HEK293 (cell line): ENCODE results near the gene POLR2L.
A peak's percentile ranks its signal among the peaks of the same experiment; 100 is the strongest.

Source experiments
- CTCF ChIA-PET: fragments of 350-600 bp; formaldehyde crosslinking; extraction: SDS; loops from one replicate; lab custom pipeline; 2021; ENCODE audit warnings: antibody characterized with exemption; lab: Yijun Ruan, JAX
- POLR2A ChIA-PET: fragments of 300-600 bp; formaldehyde crosslinking; extraction: SDS; loops from one replicate; lab custom pipeline; 2020; ENCODE audit warnings: antibody characterized with exemption, inconsistent platforms; lab: Yijun Ruan, JAX
- H3K27ac ChIP-seq: fragments of 200-500 bp; sonication (Bioruptor generic); 2 replicates; pipeline ENCODE4 v1.5.1; 2014; ENCODE audit warnings: low read depth, low read length, control low read depth, inconsistent platforms; ENCODE audit errors: extremely low read depth
- H3K36me3 ChIP-seq, 2 experiments: fragments of 200-500 bp in 1 of 2; sonication (Bioruptor generic) in 1 of 2; 1 replicate in 1 of 2; 2 replicates in 1 of 2; pipeline ENCODE4 v1.5.1; 2014 to 2017; ENCODE audit warnings: inconsistent platforms in 2 of 2, low read length in 2 of 2; ENCODE audit not compliant: control insufficient read depth in 2 of 2, insufficient read depth in 1 of 2
- H3K4me1 ChIP-seq: fragments of 200-500 bp; sonication (Bioruptor generic); 2 replicates; pipeline ENCODE4 v1.5.1; 2014; ENCODE audit warnings: mild to moderate bottlenecking, low read length, inconsistent platforms; ENCODE audit not compliant: control insufficient read depth, insufficient read depth
- H3K4me3 ChIP-seq: 2 replicates; pipeline ENCODE4 v1.5.1; 2011; ENCODE audit warnings: low read depth, mild to moderate bottlenecking, control low read depth, low read length, moderate library complexity
- H3K9me3 ChIP-seq: fragments of 200-500 bp; sonication (Bioruptor generic); 2 replicates; pipeline ENCODE4 v1.5.1; 2014; ENCODE audit warnings: low read depth, low read length, inconsistent platforms; ENCODE audit not compliant: control insufficient read depth, insufficient read depth
- BCL11A ChIP-seq: fragments of 450-650 bp; formaldehyde crosslinking; IDR thresholded peaks from 2 replicates; pipeline ENCODE4 v1.5.1; 2016; ENCODE audit warnings: low read depth, missing biosample characterization, missing genetic modification characterization
- GLIS2 ChIP-seq: fragments of 450-650 bp; formaldehyde crosslinking; IDR thresholded peaks from 2 replicates; pipeline ENCODE4 v1.5.1; 2016; ENCODE audit warnings: missing biosample characterization, missing genetic modification characterization
- IKZF3 ChIP-seq: fragments of 450-650 bp; IDR thresholded peaks from 2 replicates; pipeline ENCODE4 v1.5.0; 2018; ENCODE audit warnings: missing biosample characterization, mild to moderate bottlenecking, missing genetic modification characterization, moderate library complexity
- KLF7 ChIP-seq: fragments of 450-650 bp; formaldehyde crosslinking; IDR thresholded peaks from 2 replicates; pipeline ENCODE4 v1.5.1; 2016; ENCODE audit warnings: missing biosample characterization, missing genetic modification characterization, borderline replicate concordance
- KLF9 ChIP-seq: fragments of 450-650 bp; formaldehyde crosslinking; IDR thresholded peaks from 2 replicates; pipeline ENCODE4 v1.5.1; 2016; ENCODE audit warnings: missing biosample characterization, missing genetic modification characterization, low read depth
- SP7 ChIP-seq: fragments of 450-650 bp; formaldehyde crosslinking; IDR thresholded peaks from 2 replicates; pipeline ENCODE4 v1.5.1; 2016; ENCODE audit warnings: missing biosample characterization, missing genetic modification characterization
- TRIM28 ChIP-seq: IDR thresholded peaks from 2 replicates; pipeline ENCODE4 v1.6.1; 2011; ENCODE audit warnings: low read length, control low read depth, borderline replicate concordance
- ZFP37 ChIP-seq: fragments of 450-650 bp; formaldehyde crosslinking; IDR thresholded peaks from 2 replicates; pipeline ENCODE4 v1.5.1; 2016; ENCODE audit warnings: missing biosample characterization, missing genetic modification characterization
- ZFP69B ChIP-seq: fragments of 450-650 bp; formaldehyde crosslinking; IDR thresholded peaks from 2 replicates; pipeline ENCODE4 v1.5.1; 2016; ENCODE audit warnings: missing biosample characterization, missing genetic modification characterization
- ZIC2 ChIP-seq: fragments of 450-650 bp; formaldehyde crosslinking; IDR thresholded peaks from 2 replicates; pipeline ENCODE4 v1.5.1; 2016; ENCODE audit warnings: missing biosample characterization, missing genetic modification characterization
- ZNF140 ChIP-seq: fragments of 450-650 bp; formaldehyde crosslinking; IDR thresholded peaks from 2 replicates; pipeline ENCODE4 v1.5.1; 2016; ENCODE audit warnings: missing biosample characterization, missing genetic modification characterization
- ZNF146 ChIP-seq: fragments of 450-650 bp; formaldehyde crosslinking; IDR thresholded peaks from 2 replicates; pipeline ENCODE4 v1.5.1; 2016; ENCODE audit warnings: missing biosample characterization, missing genetic modification characterization
- ZNF155 ChIP-seq: fragments of 450-650 bp; formaldehyde crosslinking; IDR thresholded peaks from 2 replicates; pipeline ENCODE4 v1.5.1; 2016; ENCODE audit warnings: missing biosample characterization, missing genetic modification characterization
- ZNF2 ChIP-seq: fragments of 450-650 bp; formaldehyde crosslinking; IDR thresholded peaks from 2 replicates; pipeline ENCODE4 v1.5.1; 2016; ENCODE audit warnings: missing biosample characterization, missing genetic modification characterization
- ZNF239 ChIP-seq: fragments of 450-650 bp; formaldehyde crosslinking; IDR thresholded peaks from 2 replicates; pipeline ENCODE4 v1.5.1; 2016; ENCODE audit warnings: missing biosample characterization, missing genetic modification characterization
- ZNF266 ChIP-seq: fragments of 450-650 bp; formaldehyde crosslinking; IDR thresholded peaks from 2 replicates; pipeline ENCODE4 v1.5.1; 2016; ENCODE audit warnings: missing biosample characterization, missing genetic modification characterization, low read depth
- ZNF311 ChIP-seq: fragments of 450-650 bp; formaldehyde crosslinking; IDR thresholded peaks from 2 replicates; pipeline ENCODE4 v1.5.1; 2017; ENCODE audit warnings: missing biosample characterization, missing genetic modification characterization, borderline replicate concordance
- ZNF335 ChIP-seq: fragments of 450-650 bp; formaldehyde crosslinking; conservative IDR thresholded peaks from 2 replicates; pipeline ENCODE4 v1.5.1; 2016; ENCODE audit warnings: missing biosample characterization, missing genetic modification characterization
- ZNF366 ChIP-seq: fragments of 450-650 bp; formaldehyde crosslinking; conservative IDR thresholded peaks from 2 replicates; pipeline ENCODE4 v1.5.1; 2016; ENCODE audit warnings: missing biosample characterization, missing genetic modification characterization
- ZNF549 ChIP-seq: fragments of 450-650 bp; IDR thresholded peaks from 2 replicates; pipeline ENCODE4 v1.5.1; 2018; ENCODE audit warnings: missing biosample characterization, missing genetic modification characterization, mild to moderate bottlenecking, inconsistent platforms, moderate library complexity
- ZNF626 ChIP-seq: fragments of 450-650 bp; sonication (Bioruptor Pico); formaldehyde crosslinking; IDR thresholded peaks from 2 replicates; pipeline ENCODE4 v1.5.1; 2018; ENCODE audit warnings: missing biosample characterization, missing genetic modification characterization, inconsistent platforms
- ZNF791 ChIP-seq: fragments of 450-650 bp; formaldehyde crosslinking; IDR thresholded peaks from 2 replicates; pipeline ENCODE4 v1.5.1; 2016; ENCODE audit warnings: missing biosample characterization, missing genetic modification characterization
- ZSCAN30 ChIP-seq: fragments of 450-650 bp; IDR thresholded peaks from 2 replicates; pipeline ENCODE4 v1.5.1; 2018; ENCODE audit warnings: missing biosample characterization, mild to moderate bottlenecking, missing genetic modification characterization, moderate library complexity
- TF ChIP-seq, protein P1 (sequence below): fragments of 450-650 bp; IDR thresholded peaks from 2 replicates; pipeline ENCODE4 v1.5.1; 2018; ENCODE audit warnings: missing biosample characterization, mild to moderate bottlenecking, missing genetic modification characterization
- TF ChIP-seq, protein P2 (sequence below): fragments of 450-650 bp; formaldehyde crosslinking; IDR thresholded peaks from 2 replicates; pipeline ENCODE4 v1.5.1; 2016; ENCODE audit warnings: missing biosample characterization, missing genetic modification characterization
- TF ChIP-seq, protein P3 (sequence below): fragments of 450-650 bp; formaldehyde crosslinking; IDR thresholded peaks from 2 replicates; pipeline ENCODE4 v1.5.1; 2017; ENCODE audit warnings: missing biosample characterization, missing genetic modification characterization
- TF ChIP-seq, protein P4 (sequence below): fragments of 450-650 bp; formaldehyde crosslinking; IDR thresholded peaks from 2 replicates; pipeline ENCODE4 v1.5.0; 2017; ENCODE audit warnings: missing biosample characterization, missing genetic modification characterization, borderline replicate concordance
- TF ChIP-seq, protein P5 (sequence below): fragments of 450-650 bp; formaldehyde crosslinking; IDR thresholded peaks from 2 replicates; pipeline ENCODE4; 2016; ENCODE audit warnings: missing biosample characterization, missing genetic modification characterization
- TF ChIP-seq, protein P6 (sequence below): fragments of 450-650 bp; formaldehyde crosslinking; IDR thresholded peaks from 2 replicates; pipeline ENCODE4 v1.5.1; 2017; ENCODE audit warnings: missing biosample characterization, missing genetic modification characterization

The POLR2L gene

DNA sequence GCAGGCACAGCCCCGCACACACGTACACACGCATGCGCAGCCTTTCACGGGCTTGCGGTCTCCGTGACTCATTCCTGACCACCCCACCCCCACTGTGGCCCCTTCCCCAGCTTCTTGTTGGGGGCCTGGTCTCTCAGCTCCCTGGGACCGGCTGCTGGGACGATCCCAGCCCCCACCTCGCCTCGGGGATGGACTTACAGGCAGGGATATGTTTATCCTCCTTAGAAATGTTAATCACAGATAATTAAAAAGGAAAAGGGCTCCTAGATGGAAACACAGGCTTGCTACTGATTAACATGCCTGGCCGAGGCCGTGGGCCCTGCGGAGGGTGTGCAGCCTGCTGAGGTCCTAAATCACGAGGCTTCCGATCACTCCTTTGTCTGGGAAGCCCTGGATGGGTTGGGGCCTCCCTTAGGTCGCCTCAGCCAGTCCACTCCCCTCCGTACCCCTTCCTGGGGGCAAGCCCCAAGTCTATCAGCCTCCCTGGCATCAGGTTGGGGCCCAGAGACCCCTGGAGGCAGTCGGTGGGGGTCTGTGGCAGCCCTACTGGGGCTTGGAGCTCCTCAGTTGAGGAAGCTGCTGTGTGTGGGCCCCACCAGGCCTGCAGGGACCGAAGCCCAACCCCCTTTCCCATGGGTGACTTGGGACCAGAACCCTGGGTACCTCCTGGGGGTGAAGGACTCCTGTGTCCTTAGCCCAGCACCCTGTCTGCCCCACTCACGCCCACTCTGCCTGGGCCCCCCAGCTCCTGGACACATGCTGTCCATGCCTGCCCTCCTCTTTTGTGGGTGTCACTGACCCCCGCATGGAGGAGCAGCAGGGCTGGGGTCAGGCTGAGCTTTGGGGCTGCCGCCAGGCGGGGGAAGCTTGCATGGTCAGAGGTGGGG, 20.9 kb upstream of the POLR2L start:
- Histone ChIP-seq H3K36me3 (peaks cover 0 to 12% of the 10 kb centered on the region in 2 experiments; a peak in 1 of 3 replicates), H3K27ac (no peak overlapping the region), H3K9me3 (no peaks in the 10 kb centered on the region), H3K4me3 (no peak overlapping the region), H3K4me1 (no peaks in the 10 kb centered on the region)
- ChIA-PET POLR2A (no interaction called here), CTCF (interaction anchor here (1.3 kb wide), 1 partner anchor 188 kb away, joined by 3 read pairs; no protein-coding TSS in a partner anchor)
- no peak for TF ChIP-seq ZNF791 (tag by site-specific recombination)
- TF ChIP-seq ZNF366: no peak
- TF ChIP-seq, protein P1, sequence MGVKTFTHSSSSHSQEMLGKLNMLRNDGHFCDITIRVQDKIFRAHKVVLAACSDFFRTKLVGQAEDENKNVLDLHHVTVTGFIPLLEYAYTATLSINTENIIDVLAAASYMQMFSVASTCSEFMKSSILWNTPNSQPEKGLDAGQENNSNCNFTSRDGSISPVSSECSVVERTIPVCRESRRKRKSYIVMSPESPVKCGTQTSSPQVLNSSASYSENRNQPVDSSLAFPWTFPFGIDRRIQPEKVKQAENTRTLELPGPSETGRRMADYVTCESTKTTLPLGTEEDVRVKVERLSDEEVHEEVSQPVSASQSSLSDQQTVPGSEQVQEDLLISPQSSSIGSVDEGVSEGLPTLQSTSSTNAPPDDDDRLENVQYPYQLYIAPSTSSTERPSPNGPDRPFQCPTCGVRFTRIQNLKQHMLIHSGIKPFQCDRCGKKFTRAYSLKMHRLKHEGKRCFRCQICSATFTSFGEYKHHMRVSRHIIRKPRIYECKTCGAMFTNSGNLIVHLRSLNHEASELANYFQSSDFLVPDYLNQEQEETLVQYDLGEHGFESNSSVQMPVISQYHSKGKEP (tag by site-specific recombination): no peak
- peak; percentile 55; the same call in 1 of the 2 replicates for TF ChIP-seq GLIS2 (tag by site-specific recombination)
- TF ChIP-seq, protein P2, sequence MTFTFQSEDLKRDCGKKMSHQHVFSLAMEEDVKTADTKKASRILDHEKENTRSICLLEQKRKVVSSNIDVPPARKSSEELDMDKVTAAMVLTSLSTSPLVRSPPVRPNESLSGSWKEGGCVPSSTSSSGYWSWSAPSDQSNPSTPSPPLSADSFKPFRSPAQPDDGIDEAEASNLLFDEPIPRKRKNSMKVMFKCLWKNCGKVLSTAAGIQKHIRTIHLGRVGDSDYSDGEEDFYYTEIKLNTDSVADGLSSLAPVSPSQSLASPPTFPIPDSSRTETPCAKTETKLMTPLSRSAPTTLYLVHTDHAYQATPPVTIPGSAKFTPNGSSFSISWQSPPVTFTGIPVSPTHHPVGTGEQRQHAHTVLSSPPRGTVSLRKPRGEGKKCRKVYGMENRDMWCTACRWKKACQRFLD: no peak
- no peak for TF ChIP-seq TRIM28
- TF ChIP-seq, protein P3, sequence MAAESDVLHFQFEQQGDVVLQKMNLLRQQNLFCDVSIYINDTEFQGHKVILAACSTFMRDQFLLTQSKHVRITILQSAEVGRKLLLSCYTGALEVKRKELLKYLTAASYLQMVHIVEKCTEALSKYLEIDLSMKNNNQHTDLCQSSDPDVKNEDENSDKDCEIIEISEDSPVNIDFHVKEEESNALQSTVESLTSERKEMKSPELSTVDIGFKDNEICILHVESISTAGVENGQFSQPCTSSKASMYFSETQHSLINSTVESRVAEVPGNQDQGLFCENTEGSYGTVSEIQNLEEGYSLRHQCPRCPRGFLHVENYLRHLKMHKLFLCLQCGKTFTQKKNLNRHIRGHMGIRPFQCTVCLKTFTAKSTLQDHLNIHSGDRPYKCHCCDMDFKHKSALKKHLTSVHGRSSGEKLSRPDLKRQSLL (tag by site-specific recombination): no peak
- TF ChIP-seq ZNF626 (tag by site-specific recombination): no peak
- no peak for TF ChIP-seq ZNF311 (tag by site-specific recombination)
- no peak for TF ChIP-seq KLF9 (tag by site-specific recombination)
- no peak for TF ChIP-seq BCL11A
- no peak for TF ChIP-seq ZNF2
- TF ChIP-seq, protein P4, sequence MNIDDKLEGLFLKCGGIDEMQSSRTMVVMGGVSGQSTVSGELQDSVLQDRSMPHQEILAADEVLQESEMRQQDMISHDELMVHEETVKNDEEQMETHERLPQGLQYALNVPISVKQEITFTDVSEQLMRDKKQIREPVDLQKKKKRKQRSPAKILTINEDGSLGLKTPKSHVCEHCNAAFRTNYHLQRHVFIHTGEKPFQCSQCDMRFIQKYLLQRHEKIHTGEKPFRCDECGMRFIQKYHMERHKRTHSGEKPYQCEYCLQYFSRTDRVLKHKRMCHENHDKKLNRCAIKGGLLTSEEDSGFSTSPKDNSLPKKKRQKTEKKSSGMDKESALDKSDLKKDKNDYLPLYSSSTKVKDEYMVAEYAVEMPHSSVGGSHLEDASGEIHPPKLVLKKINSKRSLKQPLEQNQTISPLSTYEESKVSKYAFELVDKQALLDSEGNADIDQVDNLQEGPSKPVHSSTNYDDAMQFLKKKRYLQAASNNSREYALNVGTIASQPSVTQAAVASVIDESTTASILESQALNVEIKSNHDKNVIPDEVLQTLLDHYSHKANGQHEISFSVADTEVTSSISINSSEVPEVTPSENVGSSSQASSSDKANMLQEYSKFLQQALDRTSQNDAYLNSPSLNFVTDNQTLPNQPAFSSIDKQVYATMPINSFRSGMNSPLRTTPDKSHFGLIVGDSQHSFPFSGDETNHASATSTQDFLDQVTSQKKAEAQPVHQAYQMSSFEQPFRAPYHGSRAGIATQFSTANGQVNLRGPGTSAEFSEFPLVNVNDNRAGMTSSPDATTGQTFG: no peak
- TF ChIP-seq ZNF140: no peak
- TF ChIP-seq ZNF239 (tag by site-specific recombination): no peak
- TF ChIP-seq, protein P5, sequence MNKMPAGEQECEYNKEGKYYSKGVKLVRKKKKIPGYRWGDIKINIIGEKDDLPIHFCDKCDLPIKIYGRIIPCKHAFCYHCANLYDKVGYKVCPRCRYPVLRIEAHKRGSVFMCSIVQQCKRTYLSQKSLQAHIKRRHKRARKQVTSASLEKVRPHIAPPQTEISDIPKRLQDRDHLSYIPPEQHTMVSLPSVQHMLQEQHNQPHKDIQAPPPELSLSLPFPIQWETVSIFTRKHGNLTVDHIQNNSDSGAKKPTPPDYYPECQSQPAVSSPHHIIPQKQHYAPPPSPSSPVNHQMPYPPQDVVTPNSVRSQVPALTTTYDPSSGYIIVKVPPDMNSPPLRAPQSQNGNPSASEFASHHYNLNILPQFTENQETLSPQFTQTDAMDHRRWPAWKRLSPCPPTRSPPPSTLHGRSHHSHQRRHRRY (tag by site-specific recombination): no peak
- TF ChIP-seq ZNF549 (tag by site-specific recombination): no peak
- no peak for TF ChIP-seq IKZF3 (tag by site-specific recombination)
- TF ChIP-seq KLF7 (tag by site-specific recombination): no peak
- no peak for TF ChIP-seq ZNF146 (tag by site-specific recombination)
- TF ChIP-seq ZFP37 (tag by site-specific recombination): no peak
- TF ChIP-seq, protein P6, sequence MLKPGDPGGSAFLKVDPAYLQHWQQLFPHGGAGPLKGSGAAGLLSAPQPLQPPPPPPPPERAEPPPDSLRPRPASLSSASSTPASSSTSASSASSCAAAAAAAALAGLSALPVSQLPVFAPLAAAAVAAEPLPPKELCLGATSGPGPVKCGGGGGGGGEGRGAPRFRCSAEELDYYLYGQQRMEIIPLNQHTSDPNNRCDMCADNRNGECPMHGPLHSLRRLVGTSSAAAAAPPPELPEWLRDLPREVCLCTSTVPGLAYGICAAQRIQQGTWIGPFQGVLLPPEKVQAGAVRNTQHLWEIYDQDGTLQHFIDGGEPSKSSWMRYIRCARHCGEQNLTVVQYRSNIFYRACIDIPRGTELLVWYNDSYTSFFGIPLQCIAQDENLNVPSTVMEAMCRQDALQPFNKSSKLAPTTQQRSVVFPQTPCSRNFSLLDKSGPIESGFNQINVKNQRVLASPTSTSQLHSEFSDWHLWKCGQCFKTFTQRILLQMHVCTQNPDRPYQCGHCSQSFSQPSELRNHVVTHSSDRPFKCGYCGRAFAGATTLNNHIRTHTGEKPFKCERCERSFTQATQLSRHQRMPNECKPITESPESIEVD: no peak
- no peak for TF ChIP-seq ZNF335 (tag by site-specific recombination)
- peak; percentile 59; the same call in 1 of the 2 replicates for TF ChIP-seq ZIC2 (tag by site-specific recombination)
- TF ChIP-seq ZFP69B: peak; percentile 97
- TF ChIP-seq SP7: no peak
- TF ChIP-seq ZSCAN30 (tag by site-specific recombination): no peak
- no peak for TF ChIP-seq ZNF155 (tag by site-specific recombination)
- TF ChIP-seq ZNF266 (tag by site-specific recombination): no peak
